HG03060 (cell line): ENCODE results near the gene KLHL29.

Source experiments
- ATAC-seq: cut with Tn5 transposase; IDR thresholded peaks from one replicate; pipeline ENCODE4 v1.9.1; 2021; ENCODE audit warnings: low read depth, moderate number of reproducible peaks; ENCODE audit not compliant: unreplicated experiment

KLHL29 gene

DNA sequence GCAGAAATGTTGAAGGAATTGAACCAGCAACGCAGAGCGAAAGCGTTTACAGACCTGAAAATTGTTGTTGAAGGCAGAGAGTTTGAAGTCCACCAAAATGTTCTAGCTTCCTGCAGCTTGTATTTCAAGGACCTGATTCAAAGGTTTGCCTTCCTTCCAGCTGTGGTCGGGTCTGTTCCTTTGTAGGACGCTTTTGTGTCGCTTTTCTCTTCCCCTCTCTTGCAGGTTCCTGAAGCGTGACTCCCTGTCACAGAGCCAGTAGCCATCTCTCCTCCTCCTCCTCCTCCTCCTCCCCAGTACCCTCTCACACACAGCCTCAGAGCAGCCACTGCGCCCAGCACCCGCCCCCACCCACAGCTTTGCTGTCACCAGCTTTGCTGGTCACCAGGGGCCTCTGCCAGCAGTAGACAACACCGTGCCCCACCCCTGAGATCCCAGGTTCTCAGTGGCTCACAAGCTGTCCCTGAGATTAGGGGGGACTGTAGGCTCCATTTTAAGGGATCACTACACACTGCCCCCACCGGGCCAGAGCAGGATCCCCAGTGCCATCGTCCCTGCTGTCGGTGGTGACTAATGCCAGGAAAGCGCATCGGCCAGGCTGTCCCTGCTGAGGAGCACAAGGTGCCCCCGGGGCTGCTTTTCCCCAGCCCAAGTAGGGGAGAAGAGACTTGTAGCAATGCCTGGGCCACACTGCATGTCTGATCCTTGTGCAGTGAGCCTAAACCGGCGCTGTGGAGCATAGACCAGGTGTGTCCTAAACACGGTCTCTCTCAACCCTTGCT, 299.6 kb downstream of the KLHL29 start:
- no peak for ATAC-seq

DNA sequence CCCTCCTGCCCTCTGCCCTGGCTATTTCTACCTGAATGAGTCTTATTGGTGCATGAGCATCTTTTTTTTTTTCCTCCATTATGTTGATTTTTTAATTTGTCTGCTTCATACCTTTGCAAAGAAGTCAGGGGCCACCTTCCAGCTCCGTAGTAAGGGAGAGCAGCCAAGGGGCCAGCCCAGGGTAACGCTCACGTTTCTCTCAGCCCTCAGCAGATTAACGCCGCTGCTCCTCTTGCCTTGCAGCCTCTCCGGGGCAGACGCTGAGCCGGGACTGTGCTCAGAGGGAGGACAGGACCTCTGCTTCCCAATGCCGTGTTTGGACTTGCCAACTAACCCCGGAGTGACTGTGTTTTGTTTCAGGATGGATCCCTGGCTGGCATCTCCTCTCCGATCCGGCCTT, 300.2 kb downstream of the KLHL29 start:
- ATAC-seq: no peak

DNA sequence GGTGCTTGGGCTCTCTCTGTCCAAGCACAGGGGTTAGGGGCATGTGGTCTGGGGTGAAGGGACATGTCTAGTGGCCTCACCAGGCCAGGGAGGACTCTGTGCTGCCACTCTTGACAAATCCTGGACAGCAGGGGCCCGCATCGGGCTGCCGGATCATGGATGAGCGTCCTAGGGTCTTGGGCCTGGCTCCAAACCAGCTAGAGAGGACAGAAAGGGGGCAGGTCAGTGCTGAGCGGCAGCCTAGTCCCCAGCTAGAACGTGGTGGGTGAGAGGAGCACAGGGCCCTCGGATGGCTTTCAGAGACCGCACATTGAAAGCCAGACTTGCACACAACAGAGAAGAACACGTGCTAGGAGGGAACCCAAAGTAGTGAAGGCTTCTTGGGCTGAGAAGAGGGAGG, 300.7 kb downstream of the KLHL29 start:
- ATAC-seq: no peak

DNA sequence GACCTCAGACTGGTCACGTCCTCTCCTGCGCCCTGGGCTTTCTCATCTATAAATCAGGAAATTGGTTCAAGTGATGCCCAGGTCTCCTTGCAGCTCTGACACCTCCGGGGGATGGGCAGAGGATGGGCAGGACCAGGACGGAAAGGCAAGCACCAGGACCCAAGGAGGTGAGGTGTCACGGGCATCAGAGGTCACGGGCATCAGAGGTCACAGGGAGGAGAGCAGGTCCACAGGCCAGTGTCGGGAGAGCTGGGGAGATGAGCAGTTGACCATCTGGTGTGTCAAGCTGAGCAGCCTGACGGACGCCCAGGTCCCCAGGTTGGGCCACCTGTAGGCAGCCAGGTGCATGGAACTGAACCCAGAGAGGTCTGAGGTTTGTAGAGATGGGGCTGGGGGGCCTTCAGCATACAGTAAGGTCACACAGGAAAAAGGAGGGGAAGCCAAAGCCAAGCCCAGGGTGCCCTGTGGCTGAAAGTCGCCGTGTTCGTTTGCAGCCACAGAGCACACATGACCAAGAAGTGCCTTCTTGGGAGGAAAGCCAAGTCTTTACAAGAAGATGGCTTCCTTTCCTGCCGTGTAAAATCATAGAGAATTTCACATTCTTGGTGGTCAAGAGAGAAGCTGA, 301.5 kb downstream of the KLHL29 start:
- no peak for ATAC-seq

DNA sequence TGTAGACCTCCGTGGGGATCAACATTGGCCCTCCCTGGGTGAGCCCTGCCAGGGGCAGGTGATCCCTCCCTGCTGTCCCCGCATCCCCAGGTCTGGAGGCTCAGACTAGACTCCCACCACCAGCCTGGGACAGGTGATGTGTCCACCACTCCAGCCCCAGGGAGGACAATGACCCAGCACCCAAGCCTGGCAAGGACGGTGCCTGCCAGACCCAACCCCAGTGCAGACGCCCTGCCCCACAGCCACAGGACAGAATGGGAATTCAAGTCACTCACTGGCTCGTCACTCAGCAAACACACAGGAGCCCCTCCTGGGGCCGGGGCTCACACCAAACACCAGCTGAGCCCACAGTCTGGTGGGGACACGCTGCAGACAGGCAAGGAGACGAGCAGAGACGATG, 302.2 kb downstream of the KLHL29 start:
- no peak for ATAC-seq

DNA sequence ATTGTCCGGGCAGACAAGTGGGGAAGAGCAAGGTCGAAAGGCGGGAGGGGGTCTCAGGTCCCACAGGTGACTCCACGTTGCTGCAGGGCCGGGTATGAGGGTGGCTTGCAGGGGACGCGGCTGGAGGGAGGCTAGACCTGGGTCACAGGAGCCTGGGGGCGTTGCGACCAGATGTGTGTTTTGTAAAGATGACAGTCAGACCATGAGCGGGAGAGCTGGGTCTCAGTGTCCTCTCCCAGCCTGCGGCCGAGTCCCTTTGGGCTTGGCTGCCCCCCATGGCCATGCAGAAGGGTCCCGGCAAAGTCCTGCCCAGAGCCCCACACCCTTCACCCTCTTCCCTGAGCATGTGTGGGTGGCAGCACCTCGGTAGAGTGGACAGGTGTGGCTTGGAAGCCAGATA, 302.7 kb downstream of the KLHL29 start:
- ATAC-seq: no peak

DNA sequence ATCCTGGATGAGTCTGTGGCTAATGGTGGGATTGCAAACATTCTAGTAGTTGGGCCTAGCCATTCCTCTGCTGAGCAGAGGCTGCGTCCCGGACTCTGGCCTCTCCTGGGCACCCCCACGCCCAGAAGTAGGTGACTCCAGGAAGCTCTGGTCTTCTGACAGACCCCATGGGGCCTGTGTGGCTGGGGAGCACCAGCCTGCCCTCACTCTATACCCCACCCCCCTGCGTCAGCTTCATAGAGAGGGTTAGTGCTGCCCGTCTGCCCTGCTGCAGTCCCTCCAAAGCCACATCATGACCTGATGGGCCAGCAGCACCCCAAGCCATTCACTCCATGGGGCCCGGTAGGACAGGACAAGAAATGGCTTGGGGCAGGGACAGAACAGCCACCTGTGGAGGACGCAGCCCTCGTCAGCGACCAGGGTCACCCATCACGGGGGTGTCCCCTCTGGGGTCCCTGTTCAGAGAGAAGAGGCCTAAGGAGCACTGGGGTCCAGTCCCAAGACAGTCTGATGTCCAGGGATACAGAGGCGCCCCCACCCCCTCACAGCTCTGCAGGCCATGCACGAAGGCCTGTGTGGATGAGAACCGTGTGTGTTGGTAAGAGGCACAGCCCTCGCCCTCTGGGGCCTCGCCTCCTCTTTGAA, 303.6 kb downstream of the KLHL29 start:
- ATAC-seq: no peak

DNA sequence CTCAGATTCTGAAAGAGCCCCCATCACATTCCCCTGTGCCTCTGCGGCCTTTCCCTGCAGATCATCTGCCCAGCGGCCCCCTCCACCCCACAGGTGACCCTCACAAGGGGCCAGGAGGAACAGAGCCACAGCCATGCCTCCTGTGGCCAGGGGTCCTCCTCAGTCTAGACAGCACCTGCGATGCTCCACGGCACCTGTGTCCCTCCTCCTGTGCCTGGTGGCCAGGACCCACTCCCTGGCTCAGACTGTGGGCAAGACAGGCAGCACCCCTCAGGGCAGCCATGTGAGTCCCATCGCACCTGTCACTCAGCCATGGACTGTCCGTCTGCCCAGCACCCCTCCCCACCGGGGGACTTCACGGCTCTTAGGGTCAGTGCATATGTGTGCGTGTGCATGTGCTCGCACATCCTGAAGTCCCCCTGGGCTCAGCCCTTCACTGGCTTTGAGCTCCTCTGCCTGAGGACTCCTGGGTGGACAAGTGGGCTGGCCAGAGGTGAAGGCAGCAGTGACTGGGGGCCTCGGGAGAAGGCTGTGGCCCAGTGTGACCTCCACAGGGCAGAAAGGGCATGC, 304.2 kb downstream of the KLHL29 start:
- no peak for ATAC-seq

DNA sequence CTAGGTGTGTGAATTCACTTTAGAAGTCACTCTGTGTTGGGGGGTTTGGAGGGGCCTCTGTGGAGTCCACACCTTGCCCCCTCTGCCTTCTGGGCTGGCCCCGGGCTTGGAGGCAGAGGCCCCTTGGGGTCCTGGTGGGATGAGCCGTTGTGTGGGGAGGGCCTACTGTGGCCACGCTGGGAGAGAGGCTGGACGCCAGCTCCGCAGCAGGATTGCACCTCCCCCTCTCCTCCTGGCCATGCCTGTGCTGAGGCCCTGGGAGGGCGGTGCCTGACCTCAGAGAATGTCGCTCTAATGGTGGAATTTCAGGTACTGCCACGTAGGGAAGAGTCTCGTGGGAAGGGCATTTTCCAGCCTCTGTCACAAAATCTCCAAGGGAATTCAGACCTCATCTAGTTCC, 304.9 kb downstream of the KLHL29 start:
- no peak for ATAC-seq

DNA sequence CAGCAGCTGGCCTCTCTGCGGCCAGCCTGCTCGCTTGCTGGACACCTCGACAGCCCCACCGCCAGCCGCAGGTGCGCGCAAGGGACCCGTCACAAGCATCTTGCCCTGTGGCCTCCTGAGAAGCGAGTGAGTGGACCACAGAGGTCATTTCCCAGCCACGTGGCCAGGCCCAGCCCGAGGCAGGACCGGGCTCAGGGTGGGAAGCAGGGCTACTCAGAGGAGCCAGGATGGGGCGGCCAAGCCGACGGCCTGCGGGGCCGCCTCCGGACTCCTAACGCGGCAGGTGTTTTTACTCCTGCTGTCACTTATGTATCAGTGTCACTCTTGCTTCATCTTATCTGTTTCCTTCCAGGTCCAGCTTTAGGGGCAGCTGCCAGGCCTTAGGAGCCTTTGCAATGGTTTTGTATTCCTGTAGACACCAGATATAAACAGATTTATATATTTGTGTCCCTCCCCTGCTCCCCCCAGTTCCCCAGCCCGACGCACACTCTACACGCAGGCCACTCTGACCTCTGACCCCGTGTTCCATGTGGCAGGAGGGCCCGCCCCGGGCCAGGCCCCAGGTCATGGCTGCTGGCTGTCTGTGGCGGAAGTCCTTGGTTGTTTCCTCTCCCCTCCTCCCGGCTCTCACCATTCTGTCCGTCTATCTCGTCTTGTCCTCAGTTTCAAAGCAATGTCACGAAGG, 305.6 kb downstream of the KLHL29 start:
- no peak for ATAC-seq

DNA sequence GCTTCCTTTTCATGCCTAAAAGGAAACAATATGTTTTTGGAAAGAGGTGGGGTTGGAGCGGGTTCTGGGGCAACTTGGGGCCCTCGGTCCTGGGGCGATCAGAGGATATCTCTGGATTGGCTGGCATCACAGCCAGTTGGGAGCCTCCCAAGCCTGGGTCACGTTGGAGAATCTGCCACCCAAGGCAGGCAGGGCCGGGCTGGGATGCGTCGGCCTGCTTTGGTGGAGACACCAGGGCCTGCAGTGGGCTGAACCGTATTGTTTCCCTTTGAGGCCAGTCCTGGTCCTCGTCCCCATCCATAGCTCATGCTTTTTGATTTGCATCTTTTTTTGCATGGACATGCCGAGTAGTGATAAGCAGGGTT, 306.1 kb downstream of the KLHL29 start:
- no peak for ATAC-seq

DNA sequence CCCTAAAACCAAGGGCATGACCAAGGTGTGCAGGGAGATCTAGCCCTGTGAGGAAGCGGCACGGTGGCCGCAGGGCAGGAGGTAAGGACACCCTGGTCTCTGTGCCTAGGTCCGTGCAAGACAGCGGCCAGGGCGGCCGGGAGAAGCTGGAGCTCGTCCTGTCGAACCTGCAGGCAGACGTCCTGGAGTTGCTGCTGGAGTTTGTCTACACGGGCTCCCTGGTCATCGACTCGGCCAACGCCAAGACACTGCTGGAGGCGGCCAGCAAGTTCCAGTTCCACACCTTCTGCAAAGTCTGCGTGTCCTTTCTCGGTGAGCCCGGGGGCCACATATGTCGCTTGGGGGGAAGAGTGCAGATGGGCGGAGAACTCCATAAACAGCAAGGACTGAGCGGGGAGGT, 306.6 kb downstream of the KLHL29 start:
- ATAC-seq: no peak

DNA sequence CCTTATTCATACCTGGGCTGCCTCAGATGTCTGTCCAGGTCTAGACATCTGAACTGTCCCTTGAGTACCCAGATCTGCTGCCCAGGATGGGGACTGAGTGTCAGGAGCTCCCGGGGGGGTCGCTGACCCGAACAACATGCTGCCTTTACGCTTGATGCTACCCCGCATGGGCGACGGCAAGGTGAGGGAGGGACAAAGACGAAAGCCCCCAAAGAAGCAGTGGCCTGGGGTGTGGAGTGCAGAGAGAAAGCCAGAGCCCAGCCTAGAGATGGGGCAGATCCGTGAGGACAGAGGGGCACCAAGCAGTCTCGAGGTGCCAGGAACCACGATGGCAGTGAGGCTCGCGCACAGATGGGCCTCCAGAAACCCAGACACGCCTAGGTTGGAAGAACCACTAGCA, 307.3 kb downstream of the KLHL29 start:
- no peak for ATAC-seq

DNA sequence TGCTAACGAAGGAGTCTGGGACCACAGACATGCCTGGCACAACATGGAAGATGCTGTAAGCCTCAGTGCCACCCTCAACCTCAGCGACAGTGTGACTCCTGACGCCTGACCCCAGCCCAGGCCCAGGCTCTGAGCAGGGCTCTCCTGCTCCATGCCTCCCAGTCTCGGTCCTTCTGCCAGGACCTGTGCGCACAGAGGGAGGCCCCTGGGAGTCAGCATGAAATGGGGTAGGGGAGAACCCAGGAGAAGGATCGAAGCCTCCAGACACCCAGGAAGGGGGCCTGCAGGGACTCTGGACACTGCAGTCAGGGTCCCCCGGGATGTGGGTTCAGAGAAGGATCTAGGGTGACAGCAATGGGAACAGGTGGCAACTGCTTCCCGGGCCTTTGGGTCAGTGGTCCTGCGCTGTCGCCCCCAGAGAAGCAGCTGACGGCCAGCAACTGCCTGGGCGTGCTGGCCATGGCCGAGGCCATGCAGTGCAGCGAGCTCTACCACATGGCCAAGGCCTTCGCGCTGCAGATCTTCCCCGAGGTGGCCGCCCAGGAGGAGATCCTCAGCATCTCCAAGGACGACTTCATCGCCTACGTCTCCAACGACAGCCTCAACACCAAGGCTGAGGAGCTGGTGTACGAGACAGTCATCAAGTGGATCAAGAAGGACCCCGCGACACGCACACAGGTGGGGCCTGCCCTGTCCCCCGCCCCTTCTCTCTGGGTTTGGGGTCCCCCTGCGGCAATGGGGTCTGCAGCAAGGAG, 308.0 kb downstream of the KLHL29 start:
- ATAC-seq: no peak

DNA sequence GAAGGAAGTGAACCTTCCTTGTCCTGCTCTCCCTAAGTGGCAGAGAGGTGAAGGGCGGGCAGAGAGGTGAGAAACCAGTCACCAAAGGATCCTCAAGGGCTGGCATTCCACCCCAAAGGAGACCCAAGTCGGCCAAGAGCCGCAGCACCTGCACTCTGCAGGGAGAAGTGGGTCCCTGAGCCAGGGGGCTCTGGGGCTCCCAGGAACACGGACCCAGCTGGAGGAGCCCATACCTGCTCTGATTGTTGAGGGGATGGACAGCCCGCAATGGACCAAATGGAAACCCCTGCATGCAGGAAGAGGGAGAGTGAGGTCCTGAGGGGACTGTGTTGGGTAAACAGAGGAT, 308.6 kb downstream of the KLHL29 start:
- ATAC-seq: no peak

DNA sequence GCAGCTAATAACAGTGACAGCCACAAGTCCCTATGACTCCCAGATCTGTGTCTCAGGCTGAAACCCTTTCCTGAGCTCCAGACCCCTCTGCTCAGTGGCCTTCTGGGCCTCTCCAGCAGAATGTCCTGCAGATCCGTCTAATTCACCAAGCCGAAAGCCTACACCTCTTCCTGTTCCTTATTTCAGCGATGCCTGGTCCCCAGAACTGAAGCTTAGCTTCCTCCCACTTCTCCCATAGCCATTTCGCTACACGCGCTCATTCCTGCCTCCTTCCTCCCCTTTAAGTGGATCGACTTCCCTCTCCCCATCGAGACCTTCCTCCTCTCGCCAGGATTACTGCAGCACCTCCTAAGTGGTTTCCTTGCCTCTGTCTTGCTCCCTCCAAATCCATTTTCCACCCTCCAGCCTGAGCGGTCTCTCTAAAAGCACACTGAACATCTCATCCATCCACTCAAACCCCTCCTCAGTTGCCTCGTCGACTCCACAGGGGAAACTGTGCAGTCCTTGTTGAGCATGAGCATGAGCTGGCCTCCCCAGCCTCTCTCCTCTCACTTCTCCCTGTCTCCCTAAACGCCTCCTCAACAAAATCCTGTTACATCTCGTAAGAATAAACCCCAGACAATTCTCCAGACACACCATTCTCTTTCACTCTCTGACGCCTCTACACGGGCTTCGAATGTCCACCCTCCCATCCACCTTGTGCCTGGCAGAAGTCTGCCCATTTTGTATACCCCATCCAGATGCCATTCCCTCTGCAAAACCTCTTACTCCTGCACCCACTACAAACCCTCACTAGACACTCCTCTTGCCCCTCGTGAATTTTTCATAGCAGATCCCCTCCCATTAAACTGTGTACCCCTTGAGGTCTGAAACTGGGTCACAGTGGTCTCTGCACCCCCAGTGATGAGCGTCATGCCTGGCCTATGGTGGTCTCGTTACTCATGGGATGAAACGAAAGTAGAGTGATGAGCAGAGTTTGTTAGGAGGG, 309.4 kb downstream of the KLHL29 start:
- no peak for ATAC-seq

DNA sequence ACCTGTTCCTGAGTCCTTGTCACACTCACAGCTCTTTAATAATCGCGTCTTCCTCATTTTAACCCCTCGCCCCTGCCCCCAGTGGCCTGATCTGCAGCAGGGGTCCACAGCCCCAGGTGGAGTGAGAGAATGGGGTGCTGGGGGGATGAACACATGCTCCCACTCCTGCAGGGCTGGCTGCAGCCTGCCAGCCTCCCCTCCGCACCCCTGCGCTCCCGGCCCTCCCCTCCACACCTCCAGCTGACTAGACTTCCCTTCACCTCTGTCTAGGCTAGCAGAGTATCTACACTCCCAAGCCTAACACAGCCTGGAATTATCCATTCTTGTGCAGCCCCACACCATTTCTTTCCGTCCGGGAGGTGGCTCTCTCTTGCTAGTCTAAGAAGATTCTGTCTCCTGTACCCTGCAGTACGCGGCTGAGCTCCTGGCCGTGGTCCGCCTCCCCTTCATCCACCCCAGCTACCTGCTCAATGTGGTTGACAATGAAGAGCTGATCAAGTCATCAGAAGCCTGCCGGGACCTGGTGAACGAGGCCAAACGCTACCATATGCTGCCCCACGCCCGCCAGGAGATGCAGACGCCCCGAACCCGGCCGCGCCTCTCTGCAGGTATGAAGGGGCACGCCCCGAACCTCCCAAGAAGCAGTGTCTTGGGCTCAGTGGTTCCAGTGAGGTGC, 310.4 kb downstream of the KLHL29 start:
- no peak for ATAC-seq

DNA sequence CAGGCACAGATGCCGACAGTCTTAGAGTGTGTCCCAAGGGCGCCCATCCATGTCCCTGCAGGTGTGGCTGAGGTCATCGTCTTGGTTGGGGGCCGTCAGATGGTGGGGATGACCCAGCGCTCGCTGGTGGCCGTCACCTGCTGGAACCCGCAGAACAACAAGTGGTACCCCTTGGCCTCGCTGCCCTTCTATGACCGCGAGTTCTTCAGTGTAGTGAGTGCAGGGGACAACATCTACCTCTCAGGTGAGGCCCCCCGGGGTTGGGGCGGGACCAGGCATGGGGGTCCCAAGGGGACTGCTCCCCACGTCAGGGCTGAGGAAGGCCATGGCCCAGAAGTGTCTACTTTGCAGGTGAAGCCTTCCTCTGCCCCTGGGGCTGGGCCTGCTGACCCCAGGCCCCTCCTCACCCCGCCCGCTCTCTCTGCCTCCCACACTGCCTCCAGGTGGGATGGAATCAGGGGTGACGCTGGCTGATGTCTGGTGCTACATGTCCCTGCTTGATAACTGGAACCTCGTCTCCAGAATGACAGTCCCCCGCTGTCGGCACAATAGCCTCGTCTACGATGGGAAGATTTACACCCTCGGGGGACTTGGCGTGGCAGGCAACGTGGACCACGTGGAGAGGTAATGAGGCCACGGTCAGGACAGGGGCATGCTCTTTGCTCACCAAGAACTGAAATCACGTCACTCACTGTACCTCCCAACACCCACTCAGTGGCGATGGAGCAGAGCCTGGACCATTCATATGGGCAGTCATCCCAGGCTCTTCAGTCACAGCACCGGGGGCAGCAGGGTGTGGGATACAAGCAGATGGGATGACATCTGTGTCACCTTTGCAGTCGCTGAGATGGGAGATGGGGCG, 311.1 kb downstream of the KLHL29 start:
- no peak for ATAC-seq
